GM18505 (cell line): ENCODE results near the gene CCDC91.

Experiments
- ATAC-seq: cut with Tn5 transposase; IDR thresholded peaks from one replicate; pipeline ENCODE4 v1.9.1; 2021; ENCODE audit not compliant: unreplicated experiment
- POLR2A ChIP-seq: IDR thresholded peaks from 4 replicates; pipeline ENCODE4 v1.6.1; 2011; ENCODE audit warnings: borderline replicate concordance; ENCODE audit not compliant: insufficient read depth, insufficient read length; ENCODE audit errors: extremely low read depth

CCDC91 gene, protein sequence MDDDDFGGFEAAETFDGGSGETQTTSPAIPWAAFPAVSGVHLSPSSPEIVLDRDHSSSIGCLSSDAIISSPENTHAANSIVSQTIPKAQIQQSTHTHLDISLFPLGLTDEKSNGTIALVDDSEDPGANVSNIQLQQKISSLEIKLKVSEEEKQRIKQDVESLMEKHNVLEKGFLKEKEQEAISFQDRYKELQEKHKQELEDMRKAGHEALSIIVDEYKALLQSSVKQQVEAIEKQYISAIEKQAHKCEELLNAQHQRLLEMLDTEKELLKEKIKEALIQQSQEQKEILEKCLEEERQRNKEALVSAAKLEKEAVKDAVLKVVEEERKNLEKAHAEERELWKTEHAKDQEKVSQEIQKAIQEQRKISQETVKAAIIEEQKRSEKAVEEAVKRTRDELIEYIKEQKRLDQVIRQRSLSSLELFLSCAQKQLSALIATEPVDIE

DNA sequence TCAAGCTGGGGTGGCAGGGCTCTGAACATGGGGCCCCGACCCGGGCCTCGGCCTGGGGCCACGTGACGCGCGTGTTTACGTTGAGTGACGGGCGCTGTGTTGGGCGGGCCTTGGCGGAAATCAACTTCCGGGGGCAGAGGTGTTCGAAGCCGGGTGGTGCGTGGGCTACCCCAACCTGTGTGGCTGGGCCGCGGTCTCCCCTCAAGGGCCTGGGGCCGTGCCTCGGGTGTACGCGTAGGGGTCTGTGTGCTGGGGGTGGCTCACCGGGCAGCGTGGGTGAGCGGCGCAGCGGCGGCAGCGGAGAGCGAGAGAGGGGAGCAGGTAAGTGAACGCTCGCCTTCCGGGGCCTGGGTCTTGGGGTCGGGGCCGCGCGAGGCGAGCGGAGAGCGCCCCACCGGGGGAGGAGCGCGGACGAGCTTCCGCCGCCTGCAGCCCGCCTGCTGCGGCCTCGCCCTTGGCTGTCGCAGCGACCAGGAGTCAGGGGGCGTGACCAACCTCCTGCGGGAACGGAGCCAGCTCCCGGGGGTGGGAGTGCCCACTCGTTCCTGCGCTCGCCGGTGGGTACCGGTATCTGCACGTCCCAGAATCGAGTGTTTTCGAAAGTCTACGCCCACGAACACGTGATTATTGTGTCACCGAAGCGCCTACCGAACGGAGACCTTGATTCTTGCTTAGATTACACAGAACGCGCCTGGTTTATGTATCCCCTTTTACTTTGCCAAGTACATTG lies at the start of gene CCDC91:
Gene CCDC91 (plus strand): TSS at position 136 of the 730 bp plus-strand sequence. CDS start 66,760 bp downstream, outside the sequence.
- peak; percentile 86 for TF ChIP-seq POLR2A
- ATAC-seq: peak; percentile 90

DNA sequence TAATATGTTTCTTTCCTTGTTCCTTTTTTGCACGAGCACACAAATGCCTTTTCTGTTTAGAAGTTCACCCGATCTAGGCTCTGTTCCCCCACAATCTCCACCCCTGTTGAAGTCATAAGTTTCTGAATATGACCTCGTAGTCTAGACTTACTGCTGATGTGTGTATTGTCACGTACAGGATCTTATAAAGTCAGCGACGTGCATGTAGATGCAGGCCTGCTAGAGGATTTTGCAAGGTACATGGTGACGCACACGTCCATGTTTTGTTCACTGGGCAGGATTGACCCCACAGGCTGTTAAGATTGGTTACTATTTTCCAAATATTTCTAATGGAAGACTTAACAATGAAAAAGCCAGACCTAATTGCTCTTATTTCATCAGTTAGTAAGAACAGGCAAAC lies 46.2 kb upstream of the CCDC91 start:
- TF ChIP-seq POLR2A: no peak
- no peak for ATAC-seq

DNA sequence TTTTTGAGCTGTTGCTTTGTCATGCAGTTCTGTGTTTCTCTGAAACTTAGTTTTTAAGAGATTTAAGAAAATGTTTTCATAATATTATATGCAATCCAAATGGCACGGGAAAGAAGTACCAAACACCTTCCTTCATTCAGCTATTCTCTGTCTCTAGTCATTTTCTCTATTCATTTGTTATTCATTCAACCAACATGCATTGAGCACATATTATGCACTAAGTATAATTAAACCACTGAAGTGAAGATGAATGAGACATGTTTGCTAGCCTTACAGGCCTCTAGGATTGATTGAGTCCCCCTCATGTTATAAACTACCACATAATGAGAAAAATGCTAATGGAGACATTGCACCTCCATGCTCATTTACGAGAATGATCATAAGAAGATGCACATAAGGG lies 45.7 kb upstream of the CCDC91 start:
- TF ChIP-seq POLR2A: no peak
- ATAC-seq: no peak

DNA sequence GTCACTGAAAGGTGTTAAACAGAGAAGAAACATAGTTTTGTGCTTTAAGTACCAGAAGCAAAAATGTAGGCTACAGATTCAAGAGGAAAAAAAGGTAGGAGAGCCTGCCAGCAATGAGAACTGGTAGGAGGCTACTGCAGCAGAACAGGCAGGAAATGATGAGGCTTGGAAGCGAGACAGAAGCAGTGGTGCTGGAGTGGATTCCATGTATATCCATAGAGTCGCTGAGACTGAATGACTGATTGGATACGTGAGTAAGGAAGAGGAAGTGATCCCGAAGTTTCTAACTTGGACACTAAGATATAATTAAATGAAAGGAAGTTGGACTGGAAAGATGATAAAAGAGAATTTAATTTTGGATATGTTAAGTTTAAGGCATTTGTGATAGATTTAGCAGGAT lies 45.0 kb upstream of the CCDC91 start:
- no peak for TF ChIP-seq POLR2A
- ATAC-seq: no peak

DNA sequence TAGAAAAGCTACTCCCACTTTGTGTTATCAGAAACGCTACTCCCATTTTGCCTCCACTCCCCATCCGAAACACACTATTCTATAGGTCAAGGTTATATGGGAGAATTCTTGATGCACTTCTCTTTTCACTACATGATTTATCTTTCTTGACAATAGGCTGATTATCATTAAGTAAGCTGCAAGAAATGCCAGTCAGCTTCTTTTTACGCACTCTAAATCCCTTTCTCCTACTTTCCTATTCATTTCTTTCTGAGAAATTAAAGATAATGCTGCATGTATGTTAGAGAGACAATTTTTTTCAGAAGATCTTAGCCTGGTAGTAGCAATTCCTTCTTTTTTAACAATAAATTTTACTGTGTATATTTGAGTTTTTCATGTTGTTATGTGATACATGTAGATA lies 41.0 kb upstream of the CCDC91 start:
- no peak for ATAC-seq
- TF ChIP-seq POLR2A: no peak

DNA sequence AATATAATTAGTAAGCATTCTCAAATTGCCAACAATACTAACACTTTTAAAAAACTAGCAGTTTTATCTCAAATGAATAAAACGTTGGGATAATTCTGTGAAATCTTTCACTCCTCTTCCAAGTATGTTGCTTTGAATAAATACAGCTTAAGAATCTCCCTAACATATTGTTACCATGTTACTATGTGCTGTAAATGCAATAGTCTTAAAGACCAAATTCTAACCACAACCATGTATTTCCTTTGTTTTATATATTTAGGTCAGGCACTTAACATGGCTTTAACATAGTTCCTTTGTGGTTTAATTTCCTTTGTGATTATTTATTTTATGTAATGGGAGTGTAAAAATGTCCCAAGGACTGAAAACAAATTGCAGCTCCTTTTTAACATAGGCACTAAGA lies 33.9 kb upstream of the CCDC91 start:
- ATAC-seq: no peak
- no peak for TF ChIP-seq POLR2A

DNA sequence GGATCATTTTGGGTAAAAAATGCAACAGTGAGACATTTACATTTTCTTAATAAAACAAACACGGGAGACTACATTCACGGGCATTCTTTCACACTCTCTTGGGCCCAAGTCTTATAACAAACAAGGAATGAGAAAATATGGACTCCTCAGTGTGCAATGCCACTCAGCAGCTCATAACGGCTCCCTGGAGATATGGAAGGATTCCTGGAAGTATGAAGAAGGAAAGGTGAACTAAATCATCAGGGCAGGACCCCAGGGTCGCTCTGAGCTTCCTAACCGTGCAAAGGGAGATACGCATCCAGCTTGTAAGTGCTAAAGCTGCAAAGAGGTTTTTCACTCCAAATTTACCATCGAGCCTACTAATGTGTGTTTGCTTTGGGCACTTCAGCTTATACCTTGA lies 33.5 kb upstream of the CCDC91 start:
- TF ChIP-seq POLR2A: no peak
- no peak for ATAC-seq

DNA sequence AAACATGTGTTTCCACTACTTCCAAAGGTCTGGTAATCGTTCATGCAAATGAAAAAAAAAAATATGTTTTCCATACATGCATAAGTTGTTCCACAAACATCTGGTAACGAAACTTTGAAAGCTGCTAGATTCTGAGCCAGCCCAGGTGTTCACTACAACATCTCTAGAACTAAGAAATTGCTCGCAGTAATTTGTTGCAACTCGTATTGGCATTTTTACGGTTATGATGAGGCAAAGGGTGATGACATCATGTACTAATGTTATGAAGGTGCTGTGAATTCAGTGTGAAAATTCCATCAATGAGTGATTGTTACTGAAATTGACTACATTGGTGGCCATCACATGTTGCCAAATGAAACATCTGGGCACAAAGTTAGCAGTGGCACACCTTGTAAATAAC lies 31.9 kb upstream of the CCDC91 start:
- TF ChIP-seq POLR2A: no peak
- no peak for ATAC-seq

DNA sequence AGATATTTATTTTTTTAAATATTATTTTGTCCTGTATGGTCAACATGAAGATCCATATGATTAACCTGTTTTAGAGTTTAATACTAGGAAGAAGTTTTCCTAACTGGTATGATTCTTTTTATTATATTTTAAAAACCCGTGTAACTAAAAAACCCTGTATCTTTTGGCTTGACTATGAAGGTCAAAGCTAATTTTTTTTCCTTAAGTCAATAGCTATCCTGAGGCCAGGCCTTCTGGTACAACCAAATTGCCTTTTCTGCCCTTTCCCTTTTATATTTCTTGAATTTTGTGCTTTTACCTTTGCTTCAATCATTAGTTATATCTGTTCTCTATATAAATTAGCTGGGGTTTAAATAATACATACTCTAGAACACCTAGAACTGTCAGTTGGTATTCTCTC lies 30.6 kb upstream of the CCDC91 start:
- no peak for TF ChIP-seq POLR2A
- ATAC-seq: no peak

DNA sequence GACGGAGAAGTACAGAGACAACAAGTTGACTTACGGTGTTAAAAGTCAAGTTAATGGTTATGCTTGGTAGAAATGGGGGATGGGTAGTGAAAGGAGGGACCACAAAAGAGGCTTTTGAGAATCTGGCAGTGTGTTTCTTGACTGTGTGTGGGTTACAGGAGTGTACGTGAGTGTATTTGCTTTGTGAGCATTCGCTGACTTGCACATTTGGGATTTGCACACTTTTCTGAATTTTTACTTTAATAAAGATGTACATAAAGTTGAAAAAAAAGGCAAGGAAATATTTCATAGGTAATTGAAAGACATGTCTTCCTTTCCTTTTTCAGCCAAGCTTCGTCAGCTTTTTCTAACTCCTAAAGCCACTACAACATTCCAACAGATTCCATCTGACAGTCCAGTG lies 28.6 kb upstream of the CCDC91 start:
- no peak for TF ChIP-seq POLR2A

DNA sequence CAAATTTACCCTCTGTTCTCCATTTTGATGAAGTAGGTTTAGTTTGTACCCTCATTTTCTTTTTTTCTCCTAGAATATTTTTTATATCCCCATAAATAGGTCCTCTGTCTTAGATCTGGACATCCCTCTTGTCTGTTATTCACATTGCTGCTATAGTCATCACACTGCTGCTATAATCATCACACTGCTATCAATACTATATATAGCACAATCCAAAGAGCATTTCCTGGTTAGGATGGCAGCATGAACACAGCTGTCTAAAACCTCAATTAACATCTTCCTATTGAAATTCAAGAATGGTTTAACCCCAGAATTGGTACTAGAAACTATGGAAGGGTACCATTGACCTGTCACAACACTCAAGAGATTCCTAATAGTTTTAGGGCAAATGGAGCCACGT lies 27.6 kb upstream of the CCDC91 start:
- ATAC-seq: no peak
- TF ChIP-seq POLR2A: no peak

More for the DNA sequence above, 28.6 kb upstream of the CCDC91 start:
- no peak for ATAC-seq

DNA sequence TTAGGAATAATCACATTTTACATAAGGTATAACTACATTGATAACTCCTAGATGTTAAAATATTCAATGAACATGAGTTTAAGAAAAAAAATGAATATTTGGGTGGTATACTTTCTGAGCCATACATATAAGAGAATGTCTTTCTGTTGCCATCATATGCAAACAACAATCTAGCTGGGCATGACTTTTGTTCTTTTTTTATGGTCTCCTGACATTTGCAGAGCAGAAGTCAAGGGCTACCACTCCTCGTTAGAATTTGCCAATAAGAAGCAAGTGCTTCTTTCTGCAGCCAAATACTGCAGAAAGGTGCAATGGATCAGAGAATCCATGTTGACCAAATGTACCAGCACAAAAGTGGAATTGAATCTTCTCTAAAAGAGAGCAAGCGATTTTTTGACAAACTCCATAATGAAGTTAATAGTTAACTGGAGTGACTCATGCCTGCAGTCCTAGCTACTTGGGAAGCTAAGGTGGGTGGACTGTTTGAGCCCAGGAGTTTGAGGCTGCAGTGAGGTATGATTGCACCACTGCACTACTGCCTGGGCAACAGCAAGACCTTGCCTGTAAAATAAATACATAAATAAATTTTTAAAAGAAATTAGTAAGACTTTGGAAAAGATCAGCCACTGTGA lies 25.5 kb upstream of the CCDC91 start:
- TF ChIP-seq POLR2A: no peak

DNA sequence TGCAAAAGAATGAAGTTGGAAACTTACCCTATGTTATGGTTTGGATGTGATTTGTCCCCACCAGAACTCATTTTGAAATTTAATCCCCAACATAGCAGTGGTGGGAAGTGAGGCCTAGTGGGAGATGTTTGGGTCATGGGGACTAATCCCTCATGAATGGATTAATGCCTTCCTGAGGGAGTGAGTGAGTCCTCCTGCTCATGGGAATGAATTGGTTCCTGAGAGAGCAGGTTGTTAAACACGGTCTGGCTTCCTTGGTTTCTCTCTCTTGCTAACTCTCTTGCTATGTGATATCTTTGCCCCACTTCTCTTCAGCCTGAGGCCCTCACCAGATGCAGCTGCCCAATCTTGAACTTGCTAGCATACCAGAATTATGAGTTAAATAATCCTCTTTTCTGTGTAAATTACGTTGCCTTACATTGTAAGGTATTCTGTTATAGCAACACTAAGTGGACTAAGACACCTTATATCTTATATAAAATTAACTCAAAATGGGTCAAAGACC lies 22.2 kb upstream of the CCDC91 start:
- no peak for TF ChIP-seq POLR2A
- ATAC-seq: no peak

More for the DNA sequence above, 25.5 kb upstream of the CCDC91 start:
- ATAC-seq: no peak

DNA sequence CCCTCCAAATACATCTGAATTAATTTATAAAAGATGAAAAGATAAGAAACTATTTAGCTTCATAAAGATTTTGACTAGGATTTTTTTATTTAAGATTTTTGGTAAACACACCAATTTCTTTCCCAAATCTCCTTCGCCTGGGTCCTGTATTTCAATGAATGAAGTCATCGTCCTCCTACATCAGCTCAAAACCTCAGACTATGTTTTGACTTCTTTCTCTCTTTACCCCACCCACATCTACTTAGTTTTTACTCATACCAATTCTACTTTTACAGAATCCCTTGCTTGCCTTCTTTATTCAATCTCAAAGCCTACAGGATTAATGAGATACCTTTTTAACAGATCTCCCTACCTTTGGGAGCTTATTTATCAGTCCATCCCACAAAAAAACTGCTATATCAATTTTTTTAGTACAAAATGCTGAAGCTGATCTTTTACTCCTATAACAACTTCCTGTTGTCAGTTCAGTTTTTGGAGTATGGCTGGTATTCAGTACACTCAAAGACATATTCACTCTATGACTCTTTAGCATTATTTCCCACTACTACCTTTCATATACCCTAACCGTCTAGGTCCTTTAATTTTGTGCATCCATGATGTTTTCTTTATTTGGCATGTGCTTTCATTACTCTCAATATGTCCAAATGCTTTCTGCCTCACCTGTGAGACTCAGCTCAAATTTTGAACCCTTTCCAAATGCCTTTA lies 18.7 kb upstream of the CCDC91 start:
- ATAC-seq: no peak
- no peak for TF ChIP-seq POLR2A
